Activated CD8-positive, alpha-beta T cell treated with anti-CD3 and anti-CD28 coated beads for 36 hours (primary cell): ENCODE data around the gene DEF6. TPM values are rescaled to one million over a fixed set of nuclear protein-coding genes. Genes with fewer than 3 reads are reported as not detected.

Experiments used
- ATAC-seq: fragments of 200-7000 bp; cut with Tn5 transposase; one replicate; pipeline ENCODE4 v1.10.0; 2021; ENCODE audit warnings: mild to moderate bottlenecking, moderate library complexity
- CTCF ChIA-PET: fragments of 350-600 bp; sonication (Branson Sonifier 250); formaldehyde crosslinking; loops from one replicate; lab custom pipeline; 2021; ENCODE audit warnings: antibody characterized with exemption; lab: Charles Lee
- POLR2A ChIA-PET: fragments of 350-600 bp; sonication (Branson Sonifier 250); formaldehyde crosslinking; loops from one replicate; lab custom pipeline; 2021; ENCODE audit warnings: antibody characterized with exemption; lab: Charles Lee
- DNase-seq: peaks from one replicate; pipeline ENCODE4 v3.0.0-alpha.2; 2020
- H3K27ac Mint-ChIP-seq: one replicate; pipeline ENCODE4 v1.8.0; 2021; ENCODE audit warnings: mild to moderate bottlenecking, mixed read lengths
- H3K27me3 Mint-ChIP-seq: one replicate; pipeline ENCODE4 v1.8.0; 2021; ENCODE audit warnings: mixed read lengths
- H3K36me3 Mint-ChIP-seq: one replicate; pipeline ENCODE4 v1.8.0; 2021; ENCODE audit warnings: low read depth, mixed read lengths
- H3K4me1 Mint-ChIP-seq: one replicate; pipeline ENCODE4 v1.8.0; 2021; ENCODE audit warnings: low read depth, mixed read lengths
- H3K4me3 Mint-ChIP-seq: one replicate; pipeline ENCODE4 v1.8.0; 2021; ENCODE audit warnings: mild to moderate bottlenecking, moderate library complexity, mixed read lengths
- H3K9me3 Mint-ChIP-seq: one replicate; pipeline ENCODE4 v1.8.0; 2021; ENCODE audit warnings: mixed read lengths
- CTCF ChIP-seq: fragments of 200-600 bp; IDR thresholded peaks from one replicate; pipeline ENCODE4 v1.8.0; 2022; ENCODE audit warnings: antibody characterized with exemption, mild to moderate bottlenecking
- intact Hi-C: fragments of 100-400 bp; cut with micrococcal nuclease; formaldehyde crosslinking; loops from one replicate; pipeline ENCODE4 v1.10.0; 2022
- total RNA-seq, 2 experiments: library from RNA; stranded (reverse); gene quantifications; one replicate each; pipeline ENCODE4 v1.2.3, GENCODE V29; 2021

DEF6 gene
- total RNA-seq, 2 experiments from 2014 or later, result 97.1 to 99.1 TPM

- Mint-ChIP-seq H3K27me3 (no peaks in the 10 kb centered on the region), H3K9me3 (no peaks in the 10 kb centered on the region), H3K27ac (peak overlapping the region; percentile 96), H3K4me3 (peak overlapping the region; percentile 50), H3K4me1 (peaks cover 81% of the 10 kb centered on the region), H3K36me3 (peaks cover 72% of the 10 kb centered on the region)
- ChIA-PET CTCF (interaction anchor here (1.5 to 4.5 kb wide), 5 partner anchors 13 to 139 kb away, joined by 5 to 36 read pairs (median 19); partner anchors contain the start of genes DEF6 and PPARD), POLR2A (interaction anchor here (0.9 to 3.4 kb wide), 7 partner anchors 10 to 163 kb away, joined by 4 to 18 read pairs (median 5); partner anchors contain the start of genes DEF6 and RPL10A)
- no peak for TF ChIP-seq CTCF
- intact Hi-C loops, result no loop called here
- ATAC-seq (peak; percentile 57), DNase-seq (peak; percentile 49)
Measured at GRCh38 chr6:35310265-35310831, 12.7 kb downstream of the DEF6 start.

DNA sequence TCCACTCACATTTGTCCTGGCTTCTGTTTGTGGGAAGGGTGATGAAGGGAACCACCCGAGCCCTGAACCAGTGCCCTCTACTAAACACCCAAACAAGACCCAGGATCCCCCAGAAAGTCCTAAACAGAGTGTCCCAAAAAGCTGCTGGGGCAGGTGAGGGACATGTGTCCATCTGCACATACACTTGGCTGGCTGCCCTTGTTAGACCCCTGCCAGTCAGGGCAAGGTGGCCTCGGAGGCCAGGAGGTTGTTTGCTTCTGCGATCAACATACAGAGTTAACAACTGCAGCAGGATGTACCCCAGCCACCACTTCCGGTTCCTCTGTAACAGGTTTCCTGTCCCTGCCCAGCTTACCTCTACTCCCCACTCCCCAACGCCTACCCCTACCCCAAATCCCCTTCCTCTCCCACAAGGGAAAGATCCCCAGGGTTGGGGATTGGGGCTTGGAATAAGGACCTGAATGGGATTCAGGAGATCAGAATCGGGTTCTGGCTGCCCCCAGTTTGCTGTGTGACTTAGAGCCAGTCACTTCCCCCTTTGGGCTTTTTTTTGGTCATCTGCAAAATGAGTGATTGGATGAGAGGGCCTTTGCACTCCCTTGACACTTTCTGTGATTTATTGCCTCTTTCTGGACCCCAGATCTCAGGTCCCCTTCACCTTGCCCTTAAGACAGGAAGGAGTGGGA is 13.9 kb downstream of the DEF6 start:
- POLR2A ChIA-PET, result interaction anchor here (0.9 to 3.4 kb wide), 10 partner anchors 8 to 156 kb away, joined by 3 to 18 read pairs (median 4); partner anchors contain the start of genes DEF6 and RPL10A
- peak; percentile 70 for ATAC-seq
- CTCF ChIA-PET, result interaction anchor here (1.1 to 4.5 kb wide), 6 partner anchors 9 to 32 kb away, joined by 3 to 36 read pairs (median 12); partner anchors contain the start of genes DEF6 and PPARD
- no peaks in the 10 kb centered on the region for H3K27me3 Mint-ChIP-seq
- intact Hi-C loops, result no loop called here
- no peaks in the 10 kb centered on the region for H3K9me3 Mint-ChIP-seq
- H3K4me3 Mint-ChIP-seq, result peak overlapping the region; percentile 57
- DNase-seq, result peak; percentile 64
- peaks cover 77% of the 10 kb centered on the region for H3K36me3 Mint-ChIP-seq
- H3K4me1 Mint-ChIP-seq, result peaks cover 87% of the 10 kb centered on the region
- no peak for TF ChIP-seq CTCF
- peak overlapping the region; percentile 96 for H3K27ac Mint-ChIP-seq

DNA sequence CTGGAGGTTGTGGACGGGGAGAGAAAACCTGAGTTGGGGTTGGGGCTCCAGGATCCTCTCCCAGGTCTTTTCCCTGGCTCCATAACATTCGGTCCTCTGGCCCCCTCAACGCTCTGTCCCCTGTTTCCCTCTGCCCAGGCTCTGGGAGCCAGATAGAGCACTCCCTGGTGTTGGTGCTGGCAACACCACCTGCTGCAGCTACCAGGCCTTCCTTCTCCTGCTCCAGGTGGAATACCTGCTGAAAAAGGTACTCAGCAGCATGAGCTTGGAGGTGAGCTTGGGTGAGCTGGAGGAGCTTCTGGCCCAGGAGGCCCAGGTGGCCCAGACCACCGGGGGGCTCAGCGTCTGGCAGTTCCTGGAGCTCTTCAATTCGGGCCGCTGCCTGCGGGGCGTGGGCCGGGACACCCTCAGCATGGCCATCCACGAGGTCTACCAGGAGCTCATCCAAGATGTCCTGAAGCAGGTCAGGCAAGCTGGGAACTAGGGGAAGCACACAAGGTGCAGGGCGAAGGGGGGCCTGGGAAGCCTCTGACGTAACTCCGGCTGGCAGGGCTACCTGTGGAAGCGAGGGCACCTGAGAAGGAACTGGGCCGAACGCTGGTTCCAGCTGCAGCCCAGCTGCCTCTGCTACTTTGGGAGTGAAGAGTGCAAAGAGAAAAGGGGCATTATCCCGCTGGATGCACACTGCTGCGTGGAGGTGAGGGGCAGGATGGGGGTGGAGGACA is 14.6 kb downstream of the DEF6 start:
- POLR2A ChIA-PET, result interaction anchor here (1.0 to 3.4 kb wide), 6 partner anchors 9 to 16 kb away, joined by 3 to 18 read pairs (median 4); partner anchors contain the start of gene DEF6
- H3K27me3 Mint-ChIP-seq, result no peaks in the 10 kb centered on the region
- H3K9me3 Mint-ChIP-seq, result no peaks in the 10 kb centered on the region
- peak overlapping the region; percentile 96 for H3K27ac Mint-ChIP-seq
- DNase-seq (no peak), ATAC-seq (peak; percentile 6)
- intact Hi-C loops, result no loop called here
- peaks cover 85% of the 10 kb centered on the region for H3K4me1 Mint-ChIP-seq
- H3K4me3 Mint-ChIP-seq, result peak overlapping the region; percentile 57
- H3K36me3 Mint-ChIP-seq, result peaks cover 77% of the 10 kb centered on the region
- CTCF ChIA-PET, result interaction anchor here (1.1 to 4.5 kb wide), 6 partner anchors 9 to 31 kb away, joined by 3 to 36 read pairs (median 12); partner anchors contain the start of genes DEF6 and PPARD
- TF ChIP-seq CTCF, result no peak

- no peak overlapping the region for H3K4me3 Mint-ChIP-seq
- CTCF ChIA-PET, result interaction anchor here (1.4 to 4.5 kb wide), 4 partner anchors 14 to 31 kb away, joined by 4 to 36 read pairs (median 27); partner anchors contain the start of genes DEF6 and PPARD
- POLR2A ChIA-PET, result interaction anchor here (0.6 to 3.4 kb wide), 5 partner anchors 8 to 20 kb away, joined by 3 to 18 read pairs (median 4); partner anchors contain the start of gene DEF6
Measured at GRCh38 chr6:35312807-35313206, 15.2 kb downstream of the DEF6 start.

More at GRCh38 chr6:35312807-35313206, 15.2 kb downstream of the DEF6 start:
- intact Hi-C loops, result no loop called here
- no peaks in the 10 kb centered on the region for H3K27me3 Mint-ChIP-seq
- H3K36me3 Mint-ChIP-seq, result peaks cover 79% of the 10 kb centered on the region
- DNase-seq, result no peak
- peaks cover 83% of the 10 kb centered on the region for H3K4me1 Mint-ChIP-seq
- no peak for TF ChIP-seq CTCF
- H3K27ac Mint-ChIP-seq, result peak overlapping the region; percentile 96
- ATAC-seq, result no peak
- H3K9me3 Mint-ChIP-seq, result no peaks in the 10 kb centered on the region
